ENCODE results near the gene CLEC19A.

GRCh38 chr16:19315889-19316433, 30.4 kb downstream of the CLEC19A start:
- TF ChIP-seq CTCF (conservative IDR thresholded peaks at IDR 0.05; ENCODE audit: low read length), result no peak
- TF ChIP-seq EZH2phosphoT487 (IDR thresholded peaks at IDR 0.05; ENCODE audit: borderline replicate concordance), result no peak

Measured in Loucy (cell line).